Activated T-cell treated with anti-CD3 and anti-CD28 coated beads for 4 hours (primary cell): ENCODE results near the gene PHACTR1.

Source experiments
- DNase-seq: peaks from one replicate; pipeline ENCODE4 v3.0.0-alpha.2; 2020

PHACTR1 gene

DNA sequence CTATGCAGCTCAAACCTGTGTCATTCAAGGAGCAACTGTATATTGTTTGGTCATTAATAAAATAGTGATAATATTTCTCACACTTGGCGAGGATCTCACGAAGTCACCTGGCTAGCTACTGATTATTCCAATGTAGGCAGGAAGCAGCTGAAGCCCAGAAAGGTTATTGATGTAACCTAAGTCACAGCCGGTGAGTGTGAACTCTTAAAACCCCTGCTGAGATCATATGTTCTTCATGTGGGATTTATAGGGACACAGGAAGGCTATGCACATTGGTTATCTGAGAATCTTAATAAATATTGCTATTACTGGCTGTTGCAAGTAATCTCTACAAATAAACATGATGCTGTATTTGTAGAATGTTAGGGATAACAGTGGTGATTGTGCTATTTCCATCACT is 450.3 kb downstream of the PHACTR1 start:
- DNase-seq = no peak

DNA sequence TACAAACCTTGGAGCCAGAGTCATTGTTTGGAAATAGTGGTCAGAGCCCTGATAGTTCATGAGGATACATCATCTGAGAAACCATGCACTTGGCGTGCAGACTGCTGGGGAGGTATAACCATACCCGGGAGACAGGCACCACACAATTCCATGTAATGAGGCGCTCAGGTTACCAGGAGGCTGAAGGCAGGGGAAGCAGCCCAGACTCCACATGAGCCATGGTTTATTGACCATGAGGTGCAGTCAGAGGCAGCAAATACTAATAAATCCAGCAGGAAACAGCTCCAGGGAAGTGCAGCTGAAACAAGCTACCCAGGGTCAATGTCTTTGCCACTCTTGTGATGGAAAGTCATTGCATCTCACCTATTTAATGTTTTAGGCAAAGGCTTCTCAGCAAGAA is 455.7 kb downstream of the PHACTR1 start:
- no peak for DNase-seq

GRCh38 chr6:13175087-13175486 is 458.5 kb downstream of the PHACTR1 start:
- DNase-seq = no peak

GRCh38 chr6:13175759-13176158 is 459.2 kb downstream of the PHACTR1 start:
- no peak for DNase-seq

- no peak for DNase-seq
Measured at GRCh38 chr6:13177664-13178063, 461.1 kb downstream of the PHACTR1 start.

DNA sequence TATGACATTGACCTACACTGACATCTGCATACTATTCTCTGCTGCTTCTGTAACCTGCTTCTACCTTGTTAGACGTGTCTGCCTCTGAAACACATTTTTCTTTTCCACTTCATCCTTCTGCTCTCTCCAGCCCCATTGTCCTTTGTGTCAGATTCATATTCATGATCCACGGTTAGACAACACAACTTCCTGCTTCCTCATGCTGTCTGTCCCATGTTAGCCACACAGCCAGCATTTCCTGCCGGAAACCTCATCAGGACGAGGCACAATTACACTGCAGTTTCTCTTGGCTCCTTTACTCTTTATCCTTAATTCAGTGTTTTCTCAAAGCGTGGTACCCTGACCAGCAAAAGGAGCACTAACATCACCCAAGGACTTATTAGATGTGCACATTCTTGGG is 461.5 kb downstream of the PHACTR1 start:
- no peak for DNase-seq

- no peak for DNase-seq
Measured at GRCh38 chr6:13180538-13180937, 464.0 kb downstream of the PHACTR1 start.

- DNase-seq = no peak
Measured at GRCh38 chr6:13181393-13181792, 464.8 kb downstream of the PHACTR1 start.

- DNase-seq = no peak
Measured at GRCh38 chr6:13183415-13184088, 467.0 kb downstream of the PHACTR1 start.

GRCh38 chr6:13184089-13184468 is 467.5 kb downstream of the PHACTR1 start:
- no peak for DNase-seq

DNA sequence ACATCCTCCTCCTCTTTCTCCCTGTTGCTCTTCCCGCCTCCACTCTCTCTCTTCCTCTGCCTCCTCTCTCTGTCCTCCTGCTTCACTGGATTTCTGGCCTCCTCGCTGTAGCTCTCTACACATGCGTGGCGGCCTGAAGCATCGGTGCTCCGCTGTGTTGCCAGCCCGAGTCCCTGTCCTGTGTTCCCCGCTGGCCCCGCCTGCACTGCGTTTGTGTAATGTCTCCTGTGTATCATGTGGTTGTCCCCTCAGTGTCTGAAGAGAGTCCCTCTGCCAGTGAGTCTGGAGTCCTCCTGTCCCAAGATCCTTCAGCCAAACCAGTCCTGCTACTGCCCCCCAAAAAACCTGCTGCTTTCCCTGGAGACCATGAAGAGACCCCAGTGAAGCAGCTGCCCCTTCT is 468.0 kb downstream of the PHACTR1 start:
- DNase-seq = no peak

DNA sequence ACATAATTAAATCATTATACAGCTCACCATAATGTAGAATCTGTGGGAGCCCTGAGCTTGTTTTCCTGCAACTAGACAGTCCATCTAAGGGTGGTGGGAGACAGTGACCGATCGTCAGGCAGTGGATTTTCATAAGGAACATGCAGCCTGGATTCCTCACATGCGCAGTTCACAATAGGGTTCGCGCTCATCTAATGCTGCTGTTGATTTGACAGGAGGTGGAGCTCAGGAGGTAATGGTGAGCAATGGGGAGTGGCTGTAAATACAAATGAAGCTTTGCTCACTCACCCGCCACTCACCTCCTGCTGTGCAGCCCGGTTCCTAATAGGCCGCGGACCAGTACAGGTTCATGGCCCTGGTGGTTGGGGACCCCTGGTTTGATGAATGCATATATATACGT is 470.3 kb downstream of the PHACTR1 start:
- DNase-seq = no peak

DNA sequence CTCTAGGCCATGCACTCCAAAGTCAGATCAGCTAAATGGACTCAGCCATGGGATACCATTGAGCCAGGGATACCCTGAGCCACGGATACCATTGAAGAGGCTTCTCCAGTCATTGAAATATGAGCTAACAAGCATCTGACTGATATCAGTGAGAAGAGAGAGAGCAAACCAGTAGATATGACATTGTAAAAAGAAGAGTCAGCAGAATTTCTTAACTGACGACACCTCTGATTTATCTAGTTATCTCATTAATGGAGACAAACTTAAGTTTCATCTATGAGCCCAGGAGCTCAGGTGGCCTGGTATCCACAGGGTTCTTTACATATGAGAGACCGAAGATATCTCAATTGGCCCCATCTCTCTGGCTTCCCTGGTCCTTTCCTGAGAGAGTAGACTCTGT is 471.1 kb downstream of the PHACTR1 start:
- DNase-seq = no peak

GRCh38 chr6:13188306-13188705 is 471.7 kb downstream of the PHACTR1 start:
- no peak for DNase-seq

DNA sequence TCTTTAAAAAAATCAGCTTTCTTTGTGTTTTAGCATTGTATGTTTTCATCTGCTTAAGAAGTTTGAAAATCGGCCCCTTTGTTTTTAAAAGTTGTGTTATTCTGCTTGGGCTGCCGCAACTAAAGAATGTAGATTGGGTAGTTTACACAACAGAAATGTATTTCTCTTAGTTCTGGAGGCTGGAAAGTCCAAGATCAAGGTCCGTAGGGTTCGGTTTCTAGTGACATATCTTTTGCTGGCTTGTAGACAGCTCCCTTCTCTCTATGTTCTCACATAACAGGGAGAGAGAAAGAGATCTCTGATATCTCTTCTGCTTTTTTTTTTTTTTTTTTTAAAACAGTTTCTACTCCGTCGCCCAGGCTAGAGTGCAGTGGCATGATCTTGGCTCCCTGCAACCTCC is 473.1 kb downstream of the PHACTR1 start:
- no peak for DNase-seq

DNA sequence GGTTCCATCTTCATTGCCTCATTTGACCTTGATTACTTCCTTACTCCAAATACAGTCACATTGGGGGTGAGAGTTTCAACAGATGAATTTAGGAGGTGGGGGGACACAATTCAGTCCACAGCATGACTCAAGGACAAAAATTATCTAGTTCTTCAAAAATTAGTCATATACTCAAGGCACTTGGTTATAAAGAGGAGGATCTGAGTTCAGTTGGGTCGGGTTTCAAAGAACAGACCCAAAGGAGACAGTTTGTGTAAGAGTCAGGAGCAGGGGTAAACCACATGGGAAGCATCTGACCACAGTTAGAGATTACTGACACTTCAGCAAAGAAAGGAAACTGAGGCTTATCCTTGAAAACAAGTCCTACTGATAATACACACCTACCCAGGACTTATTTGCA is 473.8 kb downstream of the PHACTR1 start:
- no peak for DNase-seq

DNA sequence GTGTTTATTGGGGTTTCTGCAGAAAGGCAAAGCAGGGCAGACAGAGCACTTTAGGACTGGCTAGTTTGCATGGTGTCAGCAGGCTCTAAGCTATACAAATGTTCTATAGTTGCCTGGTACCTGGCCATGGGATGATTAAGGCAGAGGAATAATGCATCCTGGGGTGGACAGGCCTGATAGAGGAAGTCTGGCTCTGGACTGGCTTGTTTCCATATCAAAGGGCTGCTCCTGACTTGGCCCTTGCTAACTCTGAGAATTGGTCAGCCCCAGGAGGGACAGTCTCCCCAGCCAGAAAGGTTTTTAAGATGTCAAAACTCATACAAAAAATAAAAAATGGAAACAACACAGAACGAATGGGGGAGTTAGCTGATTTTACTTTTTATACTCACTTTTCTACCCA is 474.9 kb downstream of the PHACTR1 start:
- DNase-seq = no peak

- DNase-seq = no peak
Measured at GRCh38 chr6:13194852-13195251, 478.3 kb downstream of the PHACTR1 start.

- DNase-seq = no peak
Measured at GRCh38 chr6:13195803-13196202, 479.2 kb downstream of the PHACTR1 start.

- DNase-seq = no peak
Measured at GRCh38 chr6:13198168-13198567, 481.6 kb downstream of the PHACTR1 start.

DNA sequence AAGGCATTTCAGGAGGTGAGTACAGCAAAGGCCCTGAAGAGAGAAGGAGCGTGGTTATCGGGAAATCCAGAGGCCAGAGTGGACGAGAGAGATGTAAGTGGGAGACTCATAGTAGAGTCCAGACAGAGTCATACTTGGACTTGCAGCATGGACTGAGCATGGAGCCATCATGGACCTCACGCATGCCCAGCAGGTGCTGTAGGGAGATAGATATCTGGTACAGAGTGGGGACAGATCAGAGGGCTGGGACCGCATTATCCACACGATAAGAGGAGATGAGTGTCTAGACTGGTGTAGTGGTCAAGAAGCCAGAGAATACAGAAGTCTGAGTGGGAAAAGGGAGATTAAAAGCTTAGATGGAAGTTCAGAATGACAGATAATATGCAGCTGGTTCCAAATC is 484.8 kb downstream of the PHACTR1 start:
- no peak for DNase-seq

GRCh38 chr6:13203145-13203544 is 486.6 kb downstream of the PHACTR1 start:
- no peak for DNase-seq

GRCh38 chr6:13205106-13205505 is 488.5 kb downstream of the PHACTR1 start:
- no peak for DNase-seq

- DNase-seq = no peak
Measured at GRCh38 chr6:13212096-13212495, 495.5 kb downstream of the PHACTR1 start.

- DNase-seq = no peak
Measured at GRCh38 chr6:13212538-13212937, 496.0 kb downstream of the PHACTR1 start.

DNA sequence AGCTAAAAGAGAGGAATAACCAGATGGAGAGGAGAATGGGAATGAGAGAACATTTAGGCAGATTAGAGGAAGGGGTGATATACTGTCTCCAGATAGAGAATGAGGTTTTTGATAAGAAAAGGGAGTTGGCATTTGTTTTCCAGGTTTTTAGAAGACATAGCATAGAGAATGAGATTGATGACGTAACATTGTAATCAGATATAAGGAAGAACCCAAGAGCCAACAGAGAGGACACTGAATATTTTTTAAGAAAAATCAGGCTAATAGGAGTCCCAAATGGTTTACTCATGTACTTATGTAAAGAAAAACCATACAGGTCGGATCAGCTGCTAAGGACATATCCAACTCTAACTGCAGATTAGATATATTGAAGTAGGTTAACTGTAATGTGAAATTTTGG is 498.8 kb downstream of the PHACTR1 start:
- DNase-seq = no peak
